ENCODE data around the gene ATXN7L1.

DNA sequence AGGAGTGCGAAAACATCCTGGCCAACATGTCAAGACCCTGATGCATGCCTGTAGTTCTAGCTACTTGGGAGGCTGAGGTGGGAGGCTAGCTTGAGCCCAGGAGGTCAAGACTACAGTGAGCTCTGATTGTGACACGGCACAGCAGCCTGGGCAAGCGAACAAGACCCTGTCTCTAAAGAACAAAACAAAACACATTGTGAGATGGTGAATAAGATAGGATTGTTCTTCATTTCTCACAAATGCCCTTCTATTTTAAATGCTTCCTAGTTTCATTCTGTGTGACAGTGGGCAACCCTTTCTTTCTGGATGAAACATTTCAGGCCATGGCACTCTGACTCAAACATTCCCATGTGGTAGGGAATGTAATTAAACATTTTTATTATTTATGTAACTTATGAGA lies 308.6 kb downstream of the ATXN7L1 start:
- TF ChIP-seq, protein P1, sequence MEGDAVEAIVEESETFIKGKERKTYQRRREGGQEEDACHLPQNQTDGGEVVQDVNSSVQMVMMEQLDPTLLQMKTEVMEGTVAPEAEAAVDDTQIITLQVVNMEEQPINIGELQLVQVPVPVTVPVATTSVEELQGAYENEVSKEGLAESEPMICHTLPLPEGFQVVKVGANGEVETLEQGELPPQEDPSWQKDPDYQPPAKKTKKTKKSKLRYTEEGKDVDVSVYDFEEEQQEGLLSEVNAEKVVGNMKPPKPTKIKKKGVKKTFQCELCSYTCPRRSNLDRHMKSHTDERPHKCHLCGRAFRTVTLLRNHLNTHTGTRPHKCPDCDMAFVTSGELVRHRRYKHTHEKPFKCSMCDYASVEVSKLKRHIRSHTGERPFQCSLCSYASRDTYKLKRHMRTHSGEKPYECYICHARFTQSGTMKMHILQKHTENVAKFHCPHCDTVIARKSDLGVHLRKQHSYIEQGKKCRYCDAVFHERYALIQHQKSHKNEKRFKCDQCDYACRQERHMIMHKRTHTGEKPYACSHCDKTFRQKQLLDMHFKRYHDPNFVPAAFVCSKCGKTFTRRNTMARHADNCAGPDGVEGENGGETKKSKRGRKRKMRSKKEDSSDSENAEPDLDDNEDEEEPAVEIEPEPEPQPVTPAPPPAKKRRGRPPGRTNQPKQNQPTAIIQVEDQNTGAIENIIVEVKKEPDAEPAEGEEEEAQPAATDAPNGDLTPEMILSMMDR (conservative IDR thresholded peaks at IDR 0.05; ENCODE audit: low read depth, low read length), result no peak
- TF ChIP-seq EZH2 (IDR thresholded peaks at IDR 0.05; ENCODE audit: borderline replicate concordance, low read depth, low read length, poor library complexity, severe bottlenecking), result no peak
